Activated CD8-positive, alpha-beta memory T cell treated with anti-CD3 and anti-CD28 coated beads, Interleukin-2, amount 50 U/mL, for 1 hour (primary cell): ENCODE measurements around the gene ZMIZ2.
"Not testable (repeated sequence)": the region's sequence is repeated elsewhere in the genome, so short reads cannot be mapped to it uniquely, and the experiment has no call there.

Source experiments
- DNase-seq: peaks from one replicate; pipeline ENCODE4 v3.0.0-alpha.2; 2020; ENCODE audit errors: extremely low read depth

Gene ZMIZ2, protein sequence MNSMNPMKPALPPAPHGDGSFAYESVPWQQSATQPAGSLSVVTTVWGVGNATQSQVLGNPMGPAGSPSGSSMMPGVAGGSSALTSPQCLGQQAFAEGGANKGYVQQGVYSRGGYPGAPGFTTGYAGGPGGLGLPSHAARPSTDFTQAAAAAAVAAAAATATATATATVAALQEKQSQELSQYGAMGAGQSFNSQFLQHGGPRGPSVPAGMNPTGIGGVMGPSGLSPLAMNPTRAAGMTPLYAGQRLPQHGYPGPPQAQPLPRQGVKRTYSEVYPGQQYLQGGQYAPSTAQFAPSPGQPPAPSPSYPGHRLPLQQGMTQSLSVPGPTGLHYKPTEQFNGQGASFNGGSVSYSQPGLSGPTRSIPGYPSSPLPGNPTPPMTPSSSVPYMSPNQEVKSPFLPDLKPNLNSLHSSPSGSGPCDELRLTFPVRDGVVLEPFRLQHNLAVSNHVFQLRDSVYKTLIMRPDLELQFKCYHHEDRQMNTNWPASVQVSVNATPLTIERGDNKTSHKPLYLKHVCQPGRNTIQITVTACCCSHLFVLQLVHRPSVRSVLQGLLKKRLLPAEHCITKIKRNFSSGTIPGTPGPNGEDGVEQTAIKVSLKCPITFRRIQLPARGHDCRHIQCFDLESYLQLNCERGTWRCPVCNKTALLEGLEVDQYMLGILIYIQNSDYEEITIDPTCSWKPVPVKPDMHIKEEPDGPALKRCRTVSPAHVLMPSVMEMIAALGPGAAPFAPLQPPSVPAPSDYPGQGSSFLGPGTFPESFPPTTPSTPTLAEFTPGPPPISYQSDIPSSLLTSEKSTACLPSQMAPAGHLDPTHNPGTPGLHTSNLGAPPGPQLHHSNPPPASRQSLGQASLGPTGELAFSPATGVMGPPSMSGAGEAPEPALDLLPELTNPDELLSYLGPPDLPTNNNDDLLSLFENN

DNA sequence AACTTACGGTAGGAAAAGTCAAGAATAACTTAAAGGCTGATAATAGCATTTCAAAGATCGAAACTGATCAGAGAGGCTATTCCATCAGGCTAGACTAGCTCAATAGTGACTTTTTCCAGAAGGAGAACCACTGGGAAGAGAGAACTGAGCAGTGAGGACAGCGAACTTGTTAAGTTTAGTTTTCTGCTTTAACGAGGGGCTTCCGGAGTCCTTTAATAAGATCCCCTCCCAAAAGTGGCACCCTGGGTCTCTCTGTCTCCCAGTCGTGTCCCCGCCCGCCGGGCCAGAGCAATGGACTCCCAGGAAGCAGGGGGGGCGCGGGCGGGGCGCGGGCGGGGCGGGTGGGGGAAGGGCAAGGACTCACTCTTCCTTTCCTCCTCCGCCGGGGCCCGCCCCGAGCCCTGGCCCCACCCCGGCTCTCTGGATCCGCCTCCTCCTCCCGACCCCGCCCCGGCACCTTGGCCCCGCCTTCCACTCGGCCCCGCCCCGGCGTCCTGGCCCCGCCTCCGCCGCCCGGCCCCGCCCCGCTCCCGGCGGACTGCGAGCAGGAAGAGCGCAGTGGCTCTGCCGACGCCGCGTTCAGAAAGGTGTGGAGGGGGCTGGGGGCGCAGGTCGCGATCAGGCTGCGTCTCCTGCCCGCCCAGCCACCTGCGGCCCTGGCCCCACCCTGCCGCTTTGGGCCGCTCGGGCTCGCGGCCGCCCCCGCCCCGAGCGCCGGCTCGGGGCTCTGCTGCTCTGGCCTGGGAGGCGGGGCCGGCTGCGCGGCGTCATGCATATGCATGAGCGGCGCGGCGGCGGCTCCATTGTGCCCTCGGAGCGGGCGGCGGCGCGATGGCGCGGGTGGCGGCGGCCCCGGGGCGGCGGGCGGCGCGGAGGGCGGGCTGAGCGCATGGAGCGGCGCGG lies at the start of gene ZMIZ2:
ZMIZ2 (plus strand) TSS at position 803 of the 903 bp plus-strand sequence. CDS start 7,403 bp downstream, outside the sequence.
- peak; percentile 73 for DNase-seq

DNA sequence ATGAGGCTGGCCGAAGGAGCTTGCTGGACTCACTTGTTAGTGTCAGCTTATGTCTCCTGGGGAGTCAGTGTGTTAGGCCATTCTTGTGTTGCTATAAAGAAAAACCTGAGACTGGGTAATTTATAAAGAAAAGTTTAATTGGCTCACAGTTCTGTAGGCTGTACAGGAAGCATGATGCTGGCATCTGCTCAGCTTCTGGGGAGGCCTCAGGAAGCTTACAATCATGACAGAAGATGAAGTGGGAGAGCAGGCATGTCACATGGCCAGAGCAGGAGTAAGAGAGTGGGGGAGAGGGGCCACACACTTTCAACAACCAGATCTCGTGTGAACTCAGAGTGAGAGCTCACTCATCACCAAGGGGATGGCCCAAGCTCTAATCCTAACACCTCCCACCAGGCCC lies 49.0 kb upstream of the ZMIZ2 start:
- not testable (repeated sequence) for DNase-seq

DNA sequence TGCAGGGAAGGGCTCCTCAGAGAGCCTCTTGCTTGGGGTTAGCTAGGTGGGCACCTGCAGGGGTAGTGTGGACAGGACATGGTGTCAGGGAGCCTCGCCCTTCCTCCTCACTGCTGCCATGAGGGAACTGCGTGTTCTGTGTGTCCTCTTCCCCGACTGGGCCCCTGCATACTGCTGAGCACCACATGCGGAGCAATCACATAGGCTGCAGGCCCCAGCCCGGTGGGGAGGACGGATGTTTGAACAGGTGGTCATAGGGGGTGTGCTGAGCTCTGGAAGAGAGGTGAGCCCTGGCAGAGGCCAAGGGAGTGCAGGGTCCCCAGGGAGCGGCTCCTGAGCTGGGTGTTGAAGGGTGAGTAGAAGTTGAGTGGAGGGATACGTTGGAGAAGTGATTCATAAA lies 48.3 kb upstream of the ZMIZ2 start:
- DNase-seq = no peak

DNA sequence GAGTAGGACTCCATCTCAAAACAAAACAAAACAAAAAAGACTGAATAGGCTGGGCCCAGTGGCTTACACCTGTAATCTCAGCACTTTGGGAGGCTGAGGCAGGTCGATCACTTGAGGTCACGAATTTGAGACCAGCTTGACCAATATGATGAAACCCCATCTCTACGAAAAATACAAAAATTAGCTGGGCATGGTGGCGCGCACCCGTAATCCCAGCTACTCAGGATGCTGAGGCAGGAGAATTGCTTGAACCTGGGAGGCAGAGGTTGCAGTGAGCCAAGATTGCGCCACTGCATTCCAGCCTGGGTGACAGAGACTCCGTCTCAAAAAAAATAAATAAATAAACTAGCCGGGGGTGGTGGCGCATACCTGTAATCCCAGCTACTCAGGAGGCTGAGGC lies 45.3 kb upstream of the ZMIZ2 start:
- DNase-seq = not testable (repeated sequence)

DNA sequence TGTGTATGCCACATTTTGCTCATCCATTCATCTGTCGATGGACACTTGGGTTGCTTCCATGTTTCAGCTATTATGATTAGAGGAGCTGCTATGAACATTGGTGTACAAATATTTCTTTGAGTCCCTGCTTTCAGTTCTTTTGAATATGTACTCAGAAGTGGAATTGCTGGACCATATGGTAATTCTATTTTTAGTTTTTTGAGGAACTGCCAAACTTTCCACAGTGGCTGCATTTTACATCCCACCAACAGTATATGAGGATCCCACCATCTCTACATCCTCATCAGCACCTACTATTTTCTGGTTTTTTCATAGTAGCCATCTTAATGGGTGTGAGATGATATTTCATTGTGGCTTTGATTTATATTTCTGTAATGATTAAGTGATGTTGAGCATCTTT lies 44.7 kb upstream of the ZMIZ2 start:
- DNase-seq = no peak

DNA sequence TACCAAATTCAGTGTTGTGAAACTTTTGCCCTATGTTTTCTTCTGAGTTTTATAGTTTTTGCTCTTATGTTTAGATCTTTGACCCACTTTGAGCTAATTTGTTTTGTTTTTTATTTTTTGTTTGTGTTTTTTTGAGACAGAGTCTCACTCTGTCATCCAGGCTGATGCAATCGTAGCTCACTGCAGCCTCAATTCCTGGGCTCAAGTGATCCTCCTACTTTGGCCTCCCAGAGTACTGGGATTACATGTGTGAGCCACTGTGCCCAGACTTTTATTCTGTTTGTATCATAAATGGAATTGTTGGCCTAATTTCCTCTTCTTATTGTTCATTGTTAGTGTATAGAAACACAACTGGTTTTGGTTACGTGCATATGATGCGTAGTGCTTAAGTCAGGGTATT lies 43.2 kb upstream of the ZMIZ2 start:
- DNase-seq = no peak

DNA sequence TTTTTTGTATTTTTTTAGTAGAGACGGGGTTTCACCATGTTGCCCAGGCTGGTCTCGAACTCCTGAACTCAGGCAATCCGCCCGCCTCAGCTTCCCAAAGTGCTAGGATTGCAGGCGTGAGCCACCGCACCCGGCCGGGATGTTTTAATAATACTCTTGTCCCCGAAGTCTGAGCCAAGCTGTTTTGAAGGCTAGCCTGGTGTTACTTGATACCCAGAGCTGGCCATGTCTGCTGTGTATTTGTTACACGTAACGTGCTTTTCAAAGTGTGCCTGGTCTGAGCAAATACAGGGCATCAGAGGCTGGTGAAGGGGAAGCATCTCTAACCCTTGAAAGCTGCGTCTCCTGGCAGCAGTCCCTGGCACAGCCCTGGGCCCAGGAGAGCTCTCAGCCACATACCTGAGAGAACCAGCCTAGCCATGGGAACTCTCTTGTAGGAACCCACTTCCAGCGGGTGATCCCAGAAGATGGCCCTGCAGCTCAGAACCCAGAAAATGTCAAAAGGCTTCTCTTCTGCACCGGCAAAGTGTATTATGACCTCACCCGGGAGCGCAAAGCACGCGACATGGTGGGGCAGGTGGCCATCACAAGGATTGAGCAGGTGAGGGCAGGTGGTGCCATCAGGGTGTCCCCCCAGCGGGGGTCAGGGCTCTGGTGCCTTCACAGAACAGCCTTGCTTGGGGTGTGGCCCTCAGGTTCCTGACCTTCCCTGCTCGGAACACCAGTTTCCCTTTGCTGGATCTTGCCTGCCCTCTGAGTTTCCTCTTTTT lies 41.7 kb upstream of the ZMIZ2 start:
- DNase-seq = no peak

DNA sequence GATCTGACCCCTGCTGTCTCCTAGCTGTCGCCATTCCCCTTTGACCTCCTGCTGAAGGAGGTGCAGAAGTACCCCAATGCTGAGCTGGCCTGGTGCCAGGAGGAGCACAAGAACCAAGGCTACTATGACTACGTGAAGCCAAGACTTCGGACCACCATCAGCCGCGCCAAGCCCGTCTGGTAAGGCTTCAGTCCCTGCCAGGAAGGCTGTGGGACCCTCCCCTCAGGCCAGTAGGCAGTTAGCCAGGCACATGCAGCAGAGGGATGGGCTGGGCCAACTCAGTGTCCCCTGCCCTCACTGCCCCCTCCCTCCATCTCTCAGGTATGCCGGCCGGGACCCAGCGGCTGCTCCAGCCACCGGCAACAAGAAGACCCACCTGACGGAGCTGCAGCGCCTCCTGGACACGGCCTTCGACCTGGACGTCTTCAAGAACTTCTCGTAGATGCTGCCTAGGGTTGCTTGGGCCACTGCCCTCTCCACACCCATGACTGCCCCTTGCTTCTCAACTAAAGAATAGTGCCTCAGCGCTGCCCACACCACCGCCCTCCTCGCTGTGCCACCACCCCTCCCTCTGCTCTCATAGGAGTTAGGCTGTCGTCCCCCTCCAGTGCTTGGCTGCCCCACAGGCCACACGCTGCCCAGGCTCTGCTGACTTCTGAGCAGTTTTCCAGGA lies 41.0 kb upstream of the ZMIZ2 start:
- no peak for DNase-seq

DNA sequence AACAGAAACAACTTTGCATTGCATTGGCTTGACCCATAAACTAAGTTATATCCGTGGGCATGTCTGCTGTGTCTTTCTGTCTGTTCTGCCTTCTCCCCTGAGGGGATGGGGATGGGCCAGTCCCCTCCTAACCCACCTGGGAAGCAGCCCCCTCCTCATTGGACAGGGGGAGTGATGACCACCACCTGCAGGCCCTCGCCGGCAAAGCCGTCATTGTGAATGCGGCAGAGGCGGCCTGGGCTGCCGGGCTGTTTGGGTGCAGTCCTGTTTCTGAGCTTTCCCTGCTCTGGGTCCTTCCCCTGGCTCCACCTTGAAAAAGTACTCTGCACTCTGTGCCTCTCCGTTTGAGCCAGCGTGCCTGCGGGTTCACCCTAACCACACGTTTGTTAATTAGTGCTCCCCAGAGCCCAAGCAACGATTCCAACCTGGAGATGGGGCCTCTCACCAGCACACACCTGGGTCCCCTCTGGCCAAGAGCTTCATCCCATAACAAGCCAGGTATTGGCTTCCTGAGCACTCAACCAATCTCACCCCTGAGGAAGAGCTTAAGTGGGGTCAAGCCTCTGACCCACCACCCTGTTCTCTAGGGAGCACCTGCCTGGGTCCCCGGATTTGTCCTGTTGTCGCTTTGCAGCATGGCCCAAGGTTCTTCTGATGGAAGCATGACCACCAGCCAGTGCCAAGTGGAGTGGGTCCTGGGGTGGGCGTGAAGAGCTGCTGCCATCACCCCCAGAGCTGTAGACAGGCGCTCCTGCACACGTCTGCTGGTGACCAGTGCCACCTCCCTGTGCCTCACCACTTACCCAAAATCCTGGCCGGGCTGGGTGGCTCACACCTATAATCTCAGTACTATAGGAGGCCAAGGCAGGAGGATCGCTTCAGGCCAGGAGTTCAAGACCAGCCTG lies 39.4 kb upstream of the ZMIZ2 start:
- DNase-seq = no peak

DNA sequence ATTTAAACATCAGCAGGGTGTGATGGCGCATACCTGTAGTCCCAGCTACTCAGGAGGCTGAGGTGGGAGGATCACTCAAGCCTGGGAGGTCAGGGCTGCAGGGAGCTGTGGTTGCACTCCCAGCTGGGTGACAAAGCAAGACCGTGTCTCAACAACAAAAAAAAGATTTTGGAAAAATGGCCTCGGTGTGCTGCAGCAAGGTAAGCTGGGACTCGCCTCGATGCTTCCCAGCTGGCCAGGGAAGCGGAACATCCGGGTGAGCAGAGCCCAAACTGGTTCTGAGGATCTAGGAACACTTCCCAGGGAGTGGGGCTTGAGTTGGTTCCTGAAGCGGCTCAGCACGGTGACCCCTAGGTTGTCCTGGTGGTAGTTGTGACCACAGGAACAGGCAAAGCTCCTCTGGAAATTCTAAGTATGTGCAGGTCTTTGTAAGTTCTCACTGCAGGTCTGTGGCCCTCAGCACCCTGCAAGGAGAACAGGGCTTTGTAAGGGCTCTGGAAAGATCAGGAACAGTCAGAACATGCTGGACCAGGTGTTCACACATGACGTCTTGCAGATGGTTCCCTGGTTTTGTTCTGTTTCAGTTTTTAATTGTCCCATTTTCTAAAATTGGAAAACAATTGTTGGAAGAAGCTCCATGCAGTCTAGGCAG lies 38.6 kb upstream of the ZMIZ2 start:
- no peak for DNase-seq

DNA sequence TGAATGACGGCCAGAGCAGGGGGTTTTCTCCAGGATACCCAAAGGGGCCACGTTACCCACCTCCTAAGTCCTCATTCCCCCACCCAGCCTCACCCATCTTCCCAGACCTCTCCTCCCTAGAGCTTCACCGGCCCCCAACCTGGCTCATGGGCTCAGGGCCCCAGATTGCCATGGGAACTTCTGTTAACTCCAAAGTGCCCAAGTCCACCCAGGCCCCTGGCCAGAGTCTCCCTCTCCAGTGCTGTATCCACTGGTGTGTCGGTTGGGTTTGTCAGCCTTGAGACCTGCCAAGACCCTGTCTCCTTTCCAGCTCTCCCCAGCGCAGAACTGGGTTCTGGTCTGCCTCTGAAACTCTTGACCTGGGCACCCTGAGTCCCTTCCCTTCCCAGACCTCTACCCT lies 37.1 kb upstream of the ZMIZ2 start:
- no peak for DNase-seq

DNA sequence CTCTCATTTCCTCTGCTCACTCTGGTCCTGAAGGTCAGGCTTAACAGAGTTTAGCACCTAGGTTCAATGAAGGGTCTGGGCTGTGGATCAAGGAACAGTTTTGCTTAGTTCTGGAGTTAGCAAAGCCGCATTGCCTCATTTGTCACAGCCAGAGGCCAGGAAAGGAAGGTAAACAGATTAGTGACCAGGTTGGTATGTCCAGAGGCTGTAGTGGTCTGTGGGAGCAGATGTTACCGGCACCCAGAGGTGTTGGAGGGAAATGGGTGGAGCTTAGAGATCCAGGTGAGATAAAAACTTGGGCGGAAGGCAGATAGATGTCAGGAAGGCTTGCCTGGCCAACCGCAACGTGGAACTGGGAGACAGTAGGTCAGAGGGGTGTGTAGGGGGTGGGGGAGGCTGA lies 36.6 kb upstream of the ZMIZ2 start:
- no peak for DNase-seq

DNA sequence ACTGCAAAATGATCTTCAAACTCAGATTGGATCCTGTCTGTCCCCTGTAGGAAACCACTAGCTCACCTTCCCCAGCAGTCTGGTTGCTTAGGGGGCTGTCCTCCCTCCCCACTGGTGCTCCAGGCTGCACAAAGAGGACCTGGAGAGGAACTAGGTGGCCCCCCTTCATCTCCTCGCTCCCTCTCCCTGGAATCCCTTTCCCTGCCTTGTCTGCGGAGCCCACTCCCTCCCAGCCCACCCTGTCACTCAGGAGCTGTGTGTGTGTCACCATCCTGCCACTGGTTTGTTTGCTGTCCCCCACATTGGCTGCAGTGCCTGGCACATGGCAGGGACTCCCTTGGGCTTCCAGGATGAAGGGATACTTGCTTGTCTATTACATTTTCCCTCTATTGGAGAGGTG lies 35.5 kb upstream of the ZMIZ2 start:
- DNase-seq = no peak

DNA sequence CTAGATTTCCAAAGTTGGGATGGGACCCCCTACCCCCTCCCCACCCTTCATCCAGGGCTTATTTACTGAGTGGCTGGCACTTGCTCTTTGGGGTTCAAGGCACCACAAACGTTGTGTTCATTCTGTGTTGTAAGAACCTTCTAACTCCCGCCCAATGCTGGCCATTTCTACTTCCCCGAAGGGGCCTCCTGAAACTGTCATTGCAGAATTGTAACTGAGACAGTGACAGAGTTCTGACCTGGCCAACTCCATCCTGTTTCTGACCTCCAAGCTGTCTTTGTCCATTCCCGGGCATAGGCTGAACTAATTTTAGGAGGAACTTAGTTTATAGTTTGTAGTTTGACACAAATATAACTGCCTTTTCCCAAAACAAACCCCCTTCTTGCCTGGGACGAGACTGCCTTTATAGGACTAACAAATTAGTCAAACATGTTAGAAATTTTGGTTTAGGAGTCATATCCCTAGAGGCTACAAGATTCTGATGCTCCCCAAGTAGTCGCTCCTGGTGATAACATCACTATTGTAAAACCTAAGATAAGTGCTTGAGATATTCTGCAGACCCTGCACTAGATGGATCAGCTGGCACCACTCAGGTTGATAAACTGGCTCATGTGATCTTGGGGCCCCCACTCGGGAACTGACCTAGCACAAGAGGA lies 34.8 kb upstream of the ZMIZ2 start:
- no peak for DNase-seq

DNA sequence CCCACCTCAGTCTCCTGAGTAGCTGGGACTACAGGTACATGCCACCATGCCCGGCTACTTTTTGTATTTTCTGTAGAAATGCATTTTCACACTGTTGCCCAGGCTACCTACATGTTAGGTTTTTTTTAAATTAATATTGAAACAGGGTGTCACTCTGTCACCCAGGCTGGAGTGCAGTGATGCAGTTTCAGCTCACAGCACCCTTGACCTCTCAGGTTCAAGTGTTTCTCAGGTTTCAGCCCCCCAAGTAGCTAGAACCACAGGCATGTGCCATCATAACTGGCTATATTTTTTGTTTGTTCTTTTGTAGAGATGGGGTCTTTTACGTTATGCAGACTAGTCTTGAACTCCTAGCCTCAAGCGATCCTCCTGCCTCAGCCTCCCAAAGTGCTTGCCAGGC lies 32.4 kb upstream of the ZMIZ2 start:
- no peak for DNase-seq

DNA sequence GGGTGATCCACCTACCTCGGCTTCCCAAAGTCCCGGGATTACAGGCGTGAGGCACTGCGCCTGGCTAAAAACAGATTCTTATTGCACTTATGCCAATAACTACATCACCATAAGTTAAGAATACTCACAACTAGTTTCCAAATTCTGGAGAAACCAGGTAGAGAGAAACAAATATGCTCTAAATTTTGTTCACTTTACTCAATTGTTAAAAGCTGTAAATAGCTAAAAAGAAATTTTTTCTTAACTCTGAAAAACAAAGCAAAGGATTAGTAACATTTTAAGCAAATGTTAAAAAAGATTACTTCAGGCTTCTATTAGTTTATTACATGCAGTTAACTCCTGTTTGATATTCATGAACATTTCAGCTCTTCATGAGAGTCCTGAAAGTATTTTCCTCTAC lies 28.3 kb upstream of the ZMIZ2 start:
- DNase-seq = no peak

DNA sequence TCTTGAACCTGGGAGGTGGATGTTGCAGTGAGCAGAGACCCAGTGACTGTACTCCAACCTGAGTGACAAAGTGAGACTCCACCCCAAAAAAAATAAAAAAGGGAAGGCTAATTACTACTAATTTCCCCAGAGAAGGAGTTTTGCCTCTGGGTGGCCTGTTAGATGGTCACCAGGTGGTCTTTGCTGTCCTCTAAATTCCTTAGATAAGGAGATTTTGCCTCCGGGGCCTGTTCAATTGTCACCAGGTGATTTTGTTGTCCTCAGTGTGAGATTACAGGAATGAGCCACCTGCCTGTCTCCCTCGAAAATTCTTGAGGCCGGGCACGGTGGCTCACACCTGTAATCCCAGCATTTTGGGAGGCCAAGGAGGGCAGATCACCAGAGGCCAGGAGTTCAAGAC lies 24.4 kb upstream of the ZMIZ2 start:
- no peak for DNase-seq

DNA sequence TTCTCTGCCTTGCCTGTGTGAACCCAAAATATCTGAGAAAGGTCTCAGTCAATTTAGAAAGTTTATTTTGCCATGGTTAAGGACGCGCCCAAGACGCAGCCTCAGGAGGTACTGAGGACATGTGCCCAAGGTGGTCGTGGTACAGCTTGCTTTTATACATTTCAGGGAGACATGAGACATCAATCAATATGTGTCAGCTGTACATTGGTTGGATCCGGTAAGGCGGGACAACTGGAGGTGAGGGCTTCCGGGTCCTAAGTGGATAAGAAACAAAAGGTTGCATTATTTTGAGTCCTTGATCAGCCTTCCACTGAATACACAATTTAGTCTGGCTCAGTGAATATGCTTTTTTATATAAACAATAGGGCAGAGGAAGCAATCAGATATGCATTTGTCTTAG lies 22.4 kb upstream of the ZMIZ2 start:
- not testable (repeated sequence) for DNase-seq
